Hepatic stellate cell (primary cell): Measurements from ENCODE around the gene MKS1.

Experiments
- DNase-seq: peaks from one replicate; pipeline ENCODE4 v3.0.0; 2011; ENCODE audit warnings: low spot score

Gene MKS1

GRCh38 chr17:58200024-58200633 is 18.9 kb downstream of the MKS1 start:
- DNase-seq: peak; percentile 49

- no peak for DNase-seq
These were observed 22.4 kb downstream of the MKS1 start for GRCh38 chr17:58196610-58197009.

DNA sequence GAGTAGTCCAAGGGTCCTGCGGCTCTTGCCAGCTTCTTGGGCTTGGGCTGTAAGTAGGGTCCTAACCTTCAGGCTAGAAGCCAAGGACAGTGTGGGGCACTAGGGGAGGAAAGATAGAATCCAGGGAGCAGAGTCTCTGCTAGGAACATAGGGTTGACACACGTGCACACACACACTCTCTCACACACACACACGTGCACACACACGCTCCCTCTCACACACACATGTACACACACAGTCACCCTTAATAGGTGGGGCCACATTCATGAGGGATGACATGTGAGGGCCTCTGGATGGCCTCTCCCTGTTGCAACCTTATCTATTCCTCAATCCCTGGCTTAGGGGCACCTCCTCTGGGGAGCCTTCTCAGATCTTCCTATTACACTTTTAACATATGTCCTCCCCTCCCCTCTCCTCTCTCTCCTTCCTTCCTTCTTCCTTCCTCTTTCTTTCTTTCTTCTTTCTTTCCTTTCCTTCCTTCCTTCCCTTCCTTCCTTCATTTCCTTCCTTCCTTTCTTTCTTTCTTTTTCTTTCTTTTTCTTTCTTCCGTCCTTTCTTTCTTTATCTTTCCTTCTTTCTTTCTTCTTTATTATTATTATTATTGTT is 23.4 kb downstream of the MKS1 start:
- DNase-seq: no peak

- no peak for DNase-seq
These were observed 25.3 kb downstream of the MKS1 start for GRCh38 chr17:58193641-58194255.

GRCh38 chr17:58192612-58193011 is 26.4 kb downstream of the MKS1 start, which contains the start of gene EPX:
Gene EPX, plus strand, starts transcription at chr17:58192726. Its CDS starts 121 bp downstream, at chr17:58192847.
- no peak for DNase-seq

DNA sequence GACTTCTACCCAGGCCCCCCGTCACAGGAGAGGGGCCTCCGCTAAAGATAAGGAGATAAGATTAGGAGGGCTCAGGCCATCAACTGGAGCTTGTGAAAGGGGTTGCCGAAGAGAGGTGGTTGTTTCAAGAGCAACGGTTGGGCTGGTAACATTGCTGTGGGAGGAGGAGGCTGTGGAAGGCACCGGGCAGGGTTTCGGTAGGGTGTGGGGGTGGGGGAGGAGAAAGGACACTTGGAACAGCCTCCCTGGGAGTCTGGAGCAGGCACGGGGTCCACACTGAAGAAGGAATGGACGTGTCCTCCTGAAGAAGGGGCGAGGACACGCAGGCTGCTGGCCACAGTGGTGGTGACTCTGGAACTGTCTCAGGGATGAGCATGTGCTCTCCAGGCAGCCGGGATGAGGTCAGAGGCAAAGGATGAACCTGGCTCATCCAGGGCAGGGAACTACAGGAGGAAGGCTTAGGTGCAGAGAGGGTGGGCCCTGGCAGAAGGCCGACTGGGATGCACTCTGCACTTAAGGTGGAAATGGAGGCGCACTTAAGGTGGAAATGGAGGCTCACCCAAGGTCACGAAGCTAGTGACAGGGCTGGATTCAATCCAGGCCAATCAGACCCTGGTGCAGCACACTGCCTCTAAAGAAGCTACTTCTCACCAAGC is 27.7 kb downstream of the MKS1 start:
- DNase-seq: no peak

DNA sequence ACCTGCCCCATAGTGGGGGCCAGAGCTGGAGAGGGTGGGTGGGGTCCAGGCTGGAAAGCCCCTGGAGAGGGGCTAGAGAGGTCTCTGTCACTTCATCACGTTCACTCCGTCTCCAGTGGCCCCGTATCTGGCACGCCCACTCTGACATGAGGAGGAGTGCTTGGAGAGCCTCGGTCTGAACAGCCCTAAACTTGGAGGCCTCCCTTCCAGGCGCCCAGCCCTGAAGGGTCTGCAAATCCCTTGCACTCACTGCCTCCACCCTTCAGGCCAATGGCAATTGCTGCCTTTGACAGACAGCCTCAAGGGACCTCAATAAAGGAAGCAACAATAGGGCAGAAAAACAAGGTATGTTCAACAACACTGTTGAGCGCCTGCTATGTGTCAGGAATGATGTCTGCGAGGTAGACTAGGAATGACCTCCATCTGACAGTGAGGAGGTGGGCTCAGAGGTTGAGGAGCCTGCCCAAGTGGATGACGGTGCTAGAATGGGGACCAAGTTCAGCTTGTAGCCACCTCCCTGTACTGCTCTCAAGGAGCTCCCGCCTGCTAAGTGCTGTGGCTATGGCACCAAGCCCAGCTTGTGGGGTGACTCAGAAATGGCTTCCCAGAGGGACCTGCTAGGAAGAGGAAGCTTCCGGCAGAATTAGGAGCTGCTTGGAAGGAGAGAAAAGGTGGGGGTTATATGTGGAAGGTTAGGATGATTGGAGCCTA is 29.5 kb downstream of the MKS1 start:
- DNase-seq: peak; percentile 95

DNA sequence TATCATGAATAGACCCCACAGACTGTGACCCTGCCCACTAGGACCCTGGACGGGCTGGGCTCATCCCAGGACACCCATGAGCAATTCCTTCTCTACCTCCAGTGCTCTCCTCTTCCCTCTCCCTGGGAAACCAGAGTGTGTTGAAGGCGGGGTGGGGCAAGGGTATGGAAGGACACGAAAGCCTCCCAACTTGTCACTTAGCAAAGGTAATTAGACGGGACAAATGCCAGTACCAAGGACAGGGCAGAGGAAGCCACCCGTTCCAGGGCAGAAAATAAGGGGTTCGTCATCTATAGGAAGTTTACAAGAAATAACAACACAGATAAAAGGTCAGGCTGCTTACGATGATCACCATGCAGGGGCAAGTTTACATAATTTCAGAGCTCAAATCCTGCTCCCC is 31.4 kb downstream of the MKS1 start:
- DNase-seq: no peak

DNA sequence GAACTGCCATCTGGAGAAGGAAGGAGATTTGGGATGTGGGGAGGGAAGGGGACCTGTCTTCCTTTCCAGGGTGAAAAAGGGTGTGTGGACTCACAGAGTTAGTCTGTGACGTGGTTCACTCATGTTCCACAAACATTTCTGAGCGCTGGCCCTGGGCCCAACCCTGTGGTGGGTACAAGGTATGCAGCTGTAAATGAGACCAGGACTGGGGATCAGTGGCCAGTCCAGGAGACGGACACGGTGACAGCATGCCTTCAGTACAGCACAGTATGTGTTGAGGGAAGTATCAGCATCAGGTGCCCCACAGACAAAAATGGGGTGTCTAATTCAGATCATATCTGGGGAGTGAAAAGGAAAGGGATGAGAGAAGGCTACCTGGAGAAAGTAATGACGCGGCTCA is 32.0 kb downstream of the MKS1 start:
- DNase-seq: no peak

GRCh38 chr17:58186591-58186990 is 32.5 kb downstream of the MKS1 start:
- no peak for DNase-seq

DNA sequence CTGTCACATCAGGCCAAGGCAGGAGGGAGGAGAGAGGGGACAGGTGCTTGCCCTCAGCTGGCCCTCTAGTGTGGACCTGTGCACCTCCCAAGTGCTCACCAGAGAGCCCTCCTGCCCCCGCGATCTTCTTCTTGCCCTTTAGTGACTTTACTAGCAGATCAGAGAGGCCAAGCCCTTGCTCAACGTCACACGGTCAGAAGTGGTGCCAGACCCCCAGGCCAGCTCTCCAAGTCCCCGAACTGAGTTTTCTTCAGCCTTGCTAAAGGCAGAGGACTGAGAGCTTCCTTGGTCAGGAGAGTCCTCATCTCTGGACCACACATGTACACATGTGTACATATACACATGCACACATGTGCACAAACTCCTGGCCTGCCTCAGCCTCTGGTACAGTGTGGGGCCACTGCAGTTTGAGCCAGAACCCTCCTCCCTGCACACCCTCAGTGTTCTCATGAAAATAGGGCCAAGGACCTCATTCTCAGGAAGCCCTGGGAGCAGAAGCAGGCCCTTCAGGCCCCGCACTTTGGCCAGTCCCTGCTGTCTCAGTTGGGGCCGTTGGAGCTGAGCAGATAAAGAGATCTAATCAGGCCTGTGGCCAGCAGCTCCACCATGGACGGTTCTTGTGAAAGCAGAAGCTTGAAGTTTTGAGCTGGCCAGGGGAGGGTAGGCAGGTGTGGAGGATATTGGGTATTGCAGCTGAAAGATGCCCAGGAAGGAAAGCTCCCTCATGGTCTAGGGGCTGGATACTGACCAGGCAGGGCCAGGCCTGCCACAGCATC is 33.9 kb downstream of the MKS1 start:
- no peak for DNase-seq

- no peak for DNase-seq
These were observed 34.6 kb downstream of the MKS1 start for GRCh38 chr17:58184308-58184985.

DNA sequence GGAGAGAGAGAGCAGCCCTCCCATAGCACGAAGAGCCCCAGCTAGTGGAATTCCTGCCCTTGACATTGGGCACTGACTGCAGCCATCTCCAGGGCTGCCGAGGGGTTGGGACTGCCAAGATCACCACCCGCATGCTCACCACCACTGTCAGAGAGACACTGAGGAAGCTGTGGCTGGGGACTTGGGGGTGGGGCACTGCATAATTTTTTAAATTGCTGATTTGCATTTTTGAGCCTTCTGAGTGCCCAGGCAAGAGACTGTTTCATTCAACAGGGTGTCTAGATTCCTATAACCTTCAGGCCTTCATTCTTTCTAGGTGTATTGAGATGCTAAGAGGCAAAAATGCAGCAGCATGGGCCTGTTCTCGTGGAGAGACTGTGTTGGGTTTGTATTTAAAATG is 35.5 kb downstream of the MKS1 start:
- no peak for DNase-seq

- no peak for DNase-seq
These were observed 37.3 kb downstream of the MKS1 start for GRCh38 chr17:58181796-58182195.

DNA sequence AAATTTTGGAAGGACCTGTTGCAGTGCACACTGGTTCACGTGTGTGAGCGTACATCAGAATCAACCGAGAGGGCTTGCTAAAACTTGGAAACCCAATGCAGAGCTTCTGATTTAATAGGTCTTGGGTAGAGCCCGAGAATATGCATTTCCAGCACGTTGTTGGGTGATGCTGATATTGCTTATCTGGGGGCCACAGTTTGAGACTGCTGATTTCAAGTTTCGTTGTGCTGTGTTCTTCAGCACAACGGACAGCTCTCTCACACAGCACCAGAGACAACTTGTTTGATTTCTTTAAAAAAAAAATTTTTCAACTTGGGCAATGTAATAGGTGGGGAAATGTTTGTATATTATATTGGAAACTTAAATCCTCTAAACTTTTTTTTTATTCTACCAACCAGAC is 42.9 kb downstream of the MKS1 start:
- DNase-seq: no peak

- DNase-seq: no peak
These were observed 44.2 kb downstream of the MKS1 start for GRCh38 chr17:58174871-58175270.

GRCh38 chr17:58172369-58173071 is 46.5 kb downstream of the MKS1 start:
- no peak for DNase-seq

GRCh38 chr17:58170622-58171021 is 48.4 kb downstream of the MKS1 start:
- DNase-seq: no peak

GRCh38 chr17:58166682-58167081 is 52.4 kb downstream of the MKS1 start, which contains the start of gene OR4D2:
Gene OR4D2, plus strand, starts transcription at chr17:58166982. Its CDS starts 2,674 bp downstream, at chr17:58169656.
- DNase-seq: no peak

- no peak for DNase-seq
These were observed 53.1 kb downstream of the MKS1 start for GRCh38 chr17:58165981-58166380.
